Panc1 (cell line): ENCODE data around the gene PLB1. TPM values are rescaled to one million over a fixed set of nuclear protein-coding genes. Genes with fewer than 3 reads are reported as not detected.

Experiments used
- ATAC-seq: fragments of 200-7000 bp; cut with Tn5 transposase; 2 replicates; pipeline ENCODE4 v1.9.1; 2020; ENCODE audit warnings: mild to moderate bottlenecking, moderate library complexity
- BruUV-seq: library from RNA; stranded (reverse); fragments of 400-500 nt; replicated peaks from 2 replicates; lab custom pipeline; 2021; lab: Mats Ljungman, UMichigan
- CTCF ChIA-PET: fragments of 300-600 bp; sonication (Branson Sonifier 250); formaldehyde crosslinking; loops from one replicate; lab custom pipeline; 2022; ENCODE audit warnings: antibody characterized with exemption; lab: Charles Lee
- POLR2A ChIA-PET: fragments of 300-600 bp; sonication (Branson Sonifier 250); formaldehyde crosslinking; loops from one replicate; lab custom pipeline; 2022; ENCODE audit warnings: antibody characterized with exemption; lab: Charles Lee
- DNase-seq: peaks from one replicate; pipeline ENCODE4 v3.0.0-alpha.2; 2010; ENCODE audit warnings: low read depth, low spot score
- H3K27ac ChIP-seq: 2 replicates; pipeline ENCODE4 v1.5.1; 2011; ENCODE audit warnings: mild to moderate bottlenecking, low read length, inconsistent platforms
- H3K27me3 ChIP-seq: fragments of 200-500 bp; sonication (Bioruptor generic); 2 replicates; pipeline ENCODE4 v1.6.0; 2014; ENCODE audit warnings: low read length, inconsistent platforms; ENCODE audit not compliant: control insufficient read depth, insufficient read depth
- H3K36me3 ChIP-seq: fragments of 200-500 bp; sonication (Bioruptor generic); 2 replicates; pipeline ENCODE4 v1.5.1; 2014; ENCODE audit warnings: inconsistent platforms, mild to moderate bottlenecking, low read length, moderate library complexity; ENCODE audit not compliant: control insufficient read depth, insufficient read depth
- H3K4me1 ChIP-seq: 2 replicates; pipeline ENCODE4 v1.5.1; 2011; ENCODE audit warnings: inconsistent platforms, mild to moderate bottlenecking, low read length, moderate library complexity; ENCODE audit not compliant: control insufficient read depth, insufficient read depth
- H3K4me3 ChIP-seq, 2 experiments: 2 replicates each; pipeline ENCODE4 v1.5.1; 2011 to 2012; ENCODE audit warnings: low read depth in 2 of 2, low read length in 2 of 2, mild to moderate bottlenecking in 2 of 2, inconsistent platforms in 1 of 2, moderate library complexity in 1 of 2
- H3K9me3 ChIP-seq: fragments of 200-500 bp; sonication (Bioruptor generic); 2 replicates; pipeline ENCODE4 v1.5.1; 2014; ENCODE audit warnings: low read depth, mild to moderate bottlenecking, inconsistent platforms, low read length, moderate library complexity; ENCODE audit not compliant: control insufficient read depth, insufficient read depth
- CTCF ChIP-seq: fragments of 450-650 bp; IDR thresholded peaks from 2 replicates; pipeline ENCODE4 v1.5.1; 2017; ENCODE audit warnings: mild to moderate bottlenecking
- SIN3A ChIP-seq: IDR thresholded peaks from 2 replicates; pipeline ENCODE4 v1.6.1; 2012; ENCODE audit warnings: low read depth, mild to moderate bottlenecking, low read length, moderate library complexity, borderline replicate concordance; ENCODE audit not compliant: insufficient read depth
- TCF7L2 ChIP-seq: IDR thresholded peaks from 2 replicates; pipeline ENCODE4 v1.6.1; 2011; ENCODE audit warnings: mild to moderate bottlenecking, low read depth, low read length, inconsistent platforms
- in situ Hi-C: cut with HindIII; loops from 2 replicates; pipeline ENCODE4 v1.10.0; 2016; ENCODE audit warnings: low sequenced_read_pairs, low pct_unique_long_range_greater_than_20kb
- intact Hi-C: fragments of 100-400 bp; cut with micrococcal nuclease; formaldehyde crosslinking; loops from one replicate; pipeline ENCODE4 v1.10.0; 2022; ENCODE audit not compliant: unreplicated experiment
- total RNA-seq: library from RNA; stranded (reverse); gene quantifications from one replicate; pipeline ENCODE4 v1.2.1, GENCODE V29; 2021; ENCODE audit not compliant: unreplicated experiment
- TF ChIP-seq, protein P1 (sequence below), 2 experiments: IDR thresholded peaks; 2 replicates each; pipeline ENCODE4 v1.6.1; 2011 to 2012; ENCODE audit warnings: low read depth in 2 of 2, control low read depth in 1 of 2, low read length in 1 of 2, mild to moderate bottlenecking in 1 of 2, moderate library complexity in 1 of 2; ENCODE audit not compliant: insufficient read depth in 1 of 2

Gene PLB1
- total RNA-seq, 1 experiment from 2014 or later, result 0.80 TPM

- in situ Hi-C loops (no loop called here), intact Hi-C loops (no loop called here)
- H3K9me3 ChIP-seq, result no peaks in the 10 kb centered on the region
- ChIA-PET POLR2A (no interaction called here), CTCF (no interaction called here)
- no TSS peak for BruUV-seq
- no peaks in the 10 kb centered on the region for H3K27me3 ChIP-seq
- H3K4me1 ChIP-seq, result peaks cover 4% of the 10 kb centered on the region; the same call in 1 of the 2 replicates
- H3K36me3 ChIP-seq, result no peaks in the 10 kb centered on the region
- no peak overlapping the region for H3K4me3 ChIP-seq
- no peak for DNase-seq
- H3K27ac ChIP-seq, result no peak overlapping the region
- ATAC-seq, result no peak
- TF ChIP-seq TCF7L2 (no peak), SIN3A (no peak), CTCF (no peak)
- TF ChIP-seq, protein P1, sequence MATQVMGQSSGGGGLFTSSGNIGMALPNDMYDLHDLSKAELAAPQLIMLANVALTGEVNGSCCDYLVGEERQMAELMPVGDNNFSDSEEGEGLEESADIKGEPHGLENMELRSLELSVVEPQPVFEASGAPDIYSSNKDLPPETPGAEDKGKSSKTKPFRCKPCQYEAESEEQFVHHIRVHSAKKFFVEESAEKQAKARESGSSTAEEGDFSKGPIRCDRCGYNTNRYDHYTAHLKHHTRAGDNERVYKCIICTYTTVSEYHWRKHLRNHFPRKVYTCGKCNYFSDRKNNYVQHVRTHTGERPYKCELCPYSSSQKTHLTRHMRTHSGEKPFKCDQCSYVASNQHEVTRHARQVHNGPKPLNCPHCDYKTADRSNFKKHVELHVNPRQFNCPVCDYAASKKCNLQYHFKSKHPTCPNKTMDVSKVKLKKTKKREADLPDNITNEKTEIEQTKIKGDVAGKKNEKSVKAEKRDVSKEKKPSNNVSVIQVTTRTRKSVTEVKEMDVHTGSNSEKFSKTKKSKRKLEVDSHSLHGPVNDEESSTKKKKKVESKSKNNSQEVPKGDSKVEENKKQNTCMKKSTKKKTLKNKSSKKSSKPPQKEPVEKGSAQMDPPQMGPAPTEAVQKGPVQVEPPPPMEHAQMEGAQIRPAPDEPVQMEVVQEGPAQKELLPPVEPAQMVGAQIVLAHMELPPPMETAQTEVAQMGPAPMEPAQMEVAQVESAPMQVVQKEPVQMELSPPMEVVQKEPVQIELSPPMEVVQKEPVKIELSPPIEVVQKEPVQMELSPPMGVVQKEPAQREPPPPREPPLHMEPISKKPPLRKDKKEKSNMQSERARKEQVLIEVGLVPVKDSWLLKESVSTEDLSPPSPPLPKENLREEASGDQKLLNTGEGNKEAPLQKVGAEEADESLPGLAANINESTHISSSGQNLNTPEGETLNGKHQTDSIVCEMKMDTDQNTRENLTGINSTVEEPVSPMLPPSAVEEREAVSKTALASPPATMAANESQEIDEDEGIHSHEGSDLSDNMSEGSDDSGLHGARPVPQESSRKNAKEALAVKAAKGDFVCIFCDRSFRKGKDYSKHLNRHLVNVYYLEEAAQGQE (IDR thresholded peaks at IDR 0.05; ENCODE audit: insufficient read depth in 1 of 2, low read depth in 2 of 2, low read length in 1 of 2), result no peak
Observed at GRCh38 chr2:28648147-28648546, 152.3 kb downstream of the PLB1 start.

- H3K9me3 ChIP-seq, result no peaks in the 10 kb centered on the region
- intact Hi-C loops (no loop called here), in situ Hi-C loops (no loop called here)
- ATAC-seq, result no peak
- POLR2A ChIA-PET, result no interaction called here
- no peaks in the 10 kb centered on the region for H3K36me3 ChIP-seq
- TF ChIP-seq, protein P1 (IDR thresholded peaks at IDR 0.05; ENCODE audit: insufficient read depth in 1 of 2, low read depth in 2 of 2, low read length in 1 of 2), result no peak
- TF ChIP-seq CTCF, result no peak
- CTCF ChIA-PET, result no interaction called here
- no TSS peak for BruUV-seq
- no peak for DNase-seq
- H3K27me3 ChIP-seq, result no peaks in the 10 kb centered on the region
- no peak overlapping the region for H3K4me3 ChIP-seq
- peaks cover 4% of the 10 kb centered on the region; the same call in 1 of the 2 replicates for H3K4me1 ChIP-seq
- no peak overlapping the region for H3K27ac ChIP-seq
Observed at GRCh38 chr2:28648671-28649395, 153.0 kb downstream of the PLB1 start.
